GM12878 (cell line): ENCODE measurements around the gene LAMB1. TPM values are rescaled to one million over a fixed set of nuclear protein-coding genes. Genes with fewer than 3 reads are reported as not detected.

Experiments used
- IRF3 ChIP-seq: fragments of 450-650 bp; IDR thresholded peaks from 2 replicates; pipeline ENCODE4 v1.6.1; 2014; ENCODE audit warnings: mild to moderate bottlenecking
- PBX3 ChIP-seq: IDR thresholded peaks from 2 replicates; pipeline ENCODE4 v1.6.1; 2011; ENCODE audit warnings: mild to moderate bottlenecking, low read depth, low read length, moderate library complexity; ENCODE audit not compliant: insufficient replicate concordance
- TCF12 ChIP-seq: IDR thresholded peaks from 2 replicates; pipeline ENCODE4 v1.6.1; 2011; ENCODE audit warnings: low read depth, mild to moderate bottlenecking, low read length
- polyA plus RNA-seq, 11 experiments: library from polyadenylated mRNA; depleted of rRNA in 4 of 11; unstranded in 6 of 11; stranded (reverse) in 5 of 11; fragments of >200 nt; fragmentation: Nextera tagmentation in 4 of 11; fragmentation: Illumina TruSeq in 1 of 11; extraction: Ambion mirVana in 4 of 11; extraction: Trizol in 1 of 11; gene quantifications; 1 replicate in 1 of 11; 2 replicates in 10 of 11; pipeline versions ENCODE4 v1.2.1 to v1.2.3, GENCODE V29; 2011 to 2016; ENCODE audit warnings: inconsistent platforms in 2 of 11, missing spikeins in 2 of 11, low read depth in 1 of 11
- total RNA-seq, 4 experiments: library from RNA; depleted of rRNA in 3 of 4; stranded (reverse); fragments of >200 nt in 3 of 4; fragmentation: Illumina TruSeq in 1 of 4; extraction: Trizol in 1 of 4; gene quantifications; 2 replicates each; pipeline versions ENCODE4 v1.2.1 to v1.2.3, GENCODE V29; 2013 to 2021
- TF ChIP-seq, protein P1 (sequence below): IDR thresholded peaks from 2 replicates; pipeline ENCODE4 v1.6.1; 2012; ENCODE audit warnings: improper control_type of control experiment, low read depth, low read length; ENCODE audit not compliant: insufficient replicate concordance
- TF ChIP-seq, protein P2 (sequence below): fragments of 450-650 bp; IDR thresholded peaks from 2 replicates; pipeline ENCODE4 v1.6.1; 2017; ENCODE audit warnings: borderline replicate concordance
- TF ChIP-seq, protein P3 (sequence below): IDR thresholded peaks from 2 replicates; pipeline ENCODE4 v1.6.1; 2012; ENCODE audit warnings: low read depth, low read length, improper control_type of control experiment
- TF ChIP-seq, protein P4 (sequence below): fragments of 450-650 bp; formaldehyde crosslinking; IDR thresholded peaks from 2 replicates; pipeline ENCODE4 v1.5.0; 2022; ENCODE audit warnings: mild to moderate bottlenecking, missing genetic modification characterization

The LAMB1 gene
- total and polyA plus RNA-seq, 10 of the 15 experiments (the other 5 are each of a cell fraction or from before 2014, with no cell fraction given), result 0.05 to 2.2 (median 1.2) TPM; not detected in 4

- TF ChIP-seq, protein P1, sequence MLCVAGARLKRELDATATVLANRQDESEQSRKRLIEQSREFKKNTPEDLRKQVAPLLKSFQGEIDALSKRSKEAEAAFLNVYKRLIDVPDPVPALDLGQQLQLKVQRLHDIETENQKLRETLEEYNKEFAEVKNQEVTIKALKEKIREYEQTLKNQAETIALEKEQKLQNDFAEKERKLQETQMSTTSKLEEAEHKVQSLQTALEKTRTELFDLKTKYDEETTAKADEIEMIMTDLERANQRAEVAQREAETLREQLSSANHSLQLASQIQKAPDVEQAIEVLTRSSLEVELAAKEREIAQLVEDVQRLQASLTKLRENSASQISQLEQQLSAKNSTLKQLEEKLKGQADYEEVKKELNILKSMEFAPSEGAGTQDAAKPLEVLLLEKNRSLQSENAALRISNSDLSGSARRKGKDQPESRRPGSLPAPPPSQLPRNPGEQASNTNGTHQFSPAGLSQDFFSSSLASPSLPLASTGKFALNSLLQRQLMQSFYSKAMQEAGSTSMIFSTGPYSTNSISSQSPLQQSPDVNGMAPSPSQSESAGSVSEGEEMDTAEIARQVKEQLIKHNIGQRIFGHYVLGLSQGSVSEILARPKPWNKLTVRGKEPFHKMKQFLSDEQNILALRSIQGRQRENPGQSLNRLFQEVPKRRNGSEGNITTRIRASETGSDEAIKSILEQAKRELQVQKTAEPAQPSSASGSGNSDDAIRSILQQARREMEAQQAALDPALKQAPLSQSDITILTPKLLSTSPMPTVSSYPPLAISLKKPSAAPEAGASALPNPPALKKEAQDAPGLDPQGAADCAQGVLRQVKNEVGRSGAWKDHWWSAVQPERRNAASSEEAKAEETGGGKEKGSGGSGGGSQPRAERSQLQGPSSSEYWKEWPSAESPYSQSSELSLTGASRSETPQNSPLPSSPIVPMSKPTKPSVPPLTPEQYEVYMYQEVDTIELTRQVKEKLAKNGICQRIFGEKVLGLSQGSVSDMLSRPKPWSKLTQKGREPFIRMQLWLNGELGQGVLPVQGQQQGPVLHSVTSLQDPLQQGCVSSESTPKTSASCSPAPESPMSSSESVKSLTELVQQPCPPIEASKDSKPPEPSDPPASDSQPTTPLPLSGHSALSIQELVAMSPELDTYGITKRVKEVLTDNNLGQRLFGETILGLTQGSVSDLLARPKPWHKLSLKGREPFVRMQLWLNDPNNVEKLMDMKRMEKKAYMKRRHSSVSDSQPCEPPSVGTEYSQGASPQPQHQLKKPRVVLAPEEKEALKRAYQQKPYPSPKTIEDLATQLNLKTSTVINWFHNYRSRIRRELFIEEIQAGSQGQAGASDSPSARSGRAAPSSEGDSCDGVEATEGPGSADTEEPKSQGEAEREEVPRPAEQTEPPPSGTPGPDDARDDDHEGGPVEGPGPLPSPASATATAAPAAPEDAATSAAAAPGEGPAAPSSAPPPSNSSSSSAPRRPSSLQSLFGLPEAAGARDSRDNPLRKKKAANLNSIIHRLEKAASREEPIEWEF, result no peak
- TF ChIP-seq, protein P2, sequence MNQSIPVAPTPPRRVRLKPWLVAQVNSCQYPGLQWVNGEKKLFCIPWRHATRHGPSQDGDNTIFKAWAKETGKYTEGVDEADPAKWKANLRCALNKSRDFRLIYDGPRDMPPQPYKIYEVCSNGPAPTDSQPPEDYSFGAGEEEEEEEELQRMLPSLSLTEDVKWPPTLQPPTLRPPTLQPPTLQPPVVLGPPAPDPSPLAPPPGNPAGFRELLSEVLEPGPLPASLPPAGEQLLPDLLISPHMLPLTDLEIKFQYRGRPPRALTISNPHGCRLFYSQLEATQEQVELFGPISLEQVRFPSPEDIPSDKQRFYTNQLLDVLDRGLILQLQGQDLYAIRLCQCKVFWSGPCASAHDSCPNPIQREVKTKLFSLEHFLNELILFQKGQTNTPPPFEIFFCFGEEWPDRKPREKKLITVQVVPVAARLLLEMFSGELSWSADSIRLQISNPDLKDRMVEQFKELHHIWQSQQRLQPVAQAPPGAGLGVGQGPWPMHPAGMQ, result no peak
- TF ChIP-seq, protein P3, sequence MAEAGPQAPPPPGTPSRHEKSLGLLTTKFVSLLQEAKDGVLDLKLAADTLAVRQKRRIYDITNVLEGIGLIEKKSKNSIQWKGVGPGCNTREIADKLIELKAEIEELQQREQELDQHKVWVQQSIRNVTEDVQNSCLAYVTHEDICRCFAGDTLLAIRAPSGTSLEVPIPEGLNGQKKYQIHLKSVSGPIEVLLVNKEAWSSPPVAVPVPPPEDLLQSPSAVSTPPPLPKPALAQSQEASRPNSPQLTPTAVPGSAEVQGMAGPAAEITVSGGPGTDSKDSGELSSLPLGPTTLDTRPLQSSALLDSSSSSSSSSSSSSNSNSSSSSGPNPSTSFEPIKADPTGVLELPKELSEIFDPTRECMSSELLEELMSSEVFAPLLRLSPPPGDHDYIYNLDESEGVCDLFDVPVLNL, result no peak
- TF ChIP-seq, protein P4, sequence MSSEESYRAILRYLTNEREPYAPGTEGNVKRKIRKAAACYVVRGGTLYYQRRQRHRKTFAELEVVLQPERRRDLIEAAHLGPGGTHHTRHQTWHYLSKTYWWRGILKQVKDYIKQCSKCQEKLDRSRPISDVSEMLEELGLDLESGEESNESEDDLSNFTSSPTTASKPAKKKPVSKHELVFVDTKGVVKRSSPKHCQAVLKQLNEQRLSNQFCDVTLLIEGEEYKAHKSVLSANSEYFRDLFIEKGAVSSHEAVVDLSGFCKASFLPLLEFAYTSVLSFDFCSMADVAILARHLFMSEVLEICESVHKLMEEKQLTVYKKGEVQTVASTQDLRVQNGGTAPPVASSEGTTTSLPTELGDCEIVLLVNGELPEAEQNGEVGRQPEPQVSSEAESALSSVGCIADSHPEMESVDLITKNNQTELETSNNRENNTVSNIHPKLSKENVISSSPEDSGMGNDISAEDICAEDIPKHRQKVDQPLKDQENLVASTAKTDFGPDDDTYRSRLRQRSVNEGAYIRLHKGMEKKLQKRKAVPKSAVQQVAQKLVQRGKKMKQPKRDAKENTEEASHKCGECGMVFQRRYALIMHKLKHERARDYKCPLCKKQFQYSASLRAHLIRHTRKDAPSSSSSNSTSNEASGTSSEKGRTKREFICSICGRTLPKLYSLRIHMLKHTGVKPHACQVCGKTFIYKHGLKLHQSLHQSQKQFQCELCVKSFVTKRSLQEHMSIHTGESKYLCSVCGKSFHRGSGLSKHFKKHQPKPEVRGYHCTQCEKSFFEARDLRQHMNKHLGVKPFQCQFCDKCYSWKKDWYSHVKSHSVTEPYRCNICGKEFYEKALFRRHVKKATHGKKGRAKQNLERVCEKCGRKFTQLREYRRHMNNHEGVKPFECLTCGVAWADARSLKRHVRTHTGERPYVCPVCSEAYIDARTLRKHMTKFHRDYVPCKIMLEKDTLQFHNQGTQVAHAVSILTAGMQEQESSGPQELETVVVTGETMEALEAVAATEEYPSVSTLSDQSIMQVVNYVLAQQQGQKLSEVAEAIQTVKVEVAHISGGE (CRISPR knock-in tag), result no peak
- TF ChIP-seq PBX3, result no peak
- TF ChIP-seq IRF3, result no peak
- no peak for TF ChIP-seq TCF12
Observed at GRCh38 chr7:108007261-108007660, 4.3 kb upstream of the LAMB1 start (continued).
